ENCODE measurements around the gene PIM3. TPM values are rescaled to one million over a fixed set of nuclear protein-coding genes. Genes with fewer than 3 reads are reported as not detected.
A peak's percentile ranks its signal among the peaks of the same experiment; 100 is the strongest.

PIM3 gene
- total RNA-seq, 2 experiments from 2014 or later, result 146 to 158 TPM

DNA sequence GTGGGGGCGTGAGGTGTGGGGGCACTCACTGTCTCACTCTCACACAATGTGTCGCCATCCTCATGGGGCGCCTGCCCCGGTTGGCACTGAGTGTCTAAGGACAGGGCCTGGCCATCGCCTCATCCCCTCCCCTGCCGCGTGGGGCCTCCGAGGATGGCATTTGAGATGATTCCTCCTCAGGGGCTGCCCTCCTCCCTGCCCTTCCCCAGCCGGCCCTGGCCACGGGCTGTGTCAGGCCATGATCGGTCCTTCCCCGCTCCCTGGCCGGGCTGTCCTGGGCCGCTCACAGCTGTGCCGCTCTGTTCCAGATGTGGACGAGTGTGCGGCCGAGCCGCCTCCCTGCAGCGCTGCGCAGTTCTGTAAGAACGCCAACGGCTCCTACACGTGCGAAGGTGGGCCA is 37.6 kb upstream of the PIM3 start:
- Mint-ChIP-seq H3K36me3 (ENCODE audit: low read depth) (peaks cover 37% of the 10 kb centered on the region), H3K4me3 (no peak overlapping the region), H3K4me1 (ENCODE audit: low read depth) (peaks cover 36% of the 10 kb centered on the region), H3K27ac (no peak overlapping the region), H3K27me3 (no peaks in the 10 kb centered on the region), H3K9me3 (no peaks in the 10 kb centered on the region)
- POLR2A ChIA-PET, result interaction anchor here (1.5 kb wide), 1 partner anchor 84 kb away, joined by 3 read pairs; no protein-coding TSS in a partner anchor
- intact Hi-C loops (cut with micrococcal nuclease), result loop anchor here (10.0 kb wide), 1 partner anchor 158 kb away; no protein-coding TSS in a partner anchor
- CTCF ChIA-PET, result interaction anchor here (1.8 kb wide), 1 partner anchor 108 kb away, joined by 6 read pairs; no protein-coding TSS in a partner anchor
- ATAC-seq (no peak), DNase-seq (no peak)
- TF ChIP-seq, protein P1, sequence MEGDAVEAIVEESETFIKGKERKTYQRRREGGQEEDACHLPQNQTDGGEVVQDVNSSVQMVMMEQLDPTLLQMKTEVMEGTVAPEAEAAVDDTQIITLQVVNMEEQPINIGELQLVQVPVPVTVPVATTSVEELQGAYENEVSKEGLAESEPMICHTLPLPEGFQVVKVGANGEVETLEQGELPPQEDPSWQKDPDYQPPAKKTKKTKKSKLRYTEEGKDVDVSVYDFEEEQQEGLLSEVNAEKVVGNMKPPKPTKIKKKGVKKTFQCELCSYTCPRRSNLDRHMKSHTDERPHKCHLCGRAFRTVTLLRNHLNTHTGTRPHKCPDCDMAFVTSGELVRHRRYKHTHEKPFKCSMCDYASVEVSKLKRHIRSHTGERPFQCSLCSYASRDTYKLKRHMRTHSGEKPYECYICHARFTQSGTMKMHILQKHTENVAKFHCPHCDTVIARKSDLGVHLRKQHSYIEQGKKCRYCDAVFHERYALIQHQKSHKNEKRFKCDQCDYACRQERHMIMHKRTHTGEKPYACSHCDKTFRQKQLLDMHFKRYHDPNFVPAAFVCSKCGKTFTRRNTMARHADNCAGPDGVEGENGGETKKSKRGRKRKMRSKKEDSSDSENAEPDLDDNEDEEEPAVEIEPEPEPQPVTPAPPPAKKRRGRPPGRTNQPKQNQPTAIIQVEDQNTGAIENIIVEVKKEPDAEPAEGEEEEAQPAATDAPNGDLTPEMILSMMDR (IDR thresholded peaks at IDR 0.05), result no peak

DNA sequence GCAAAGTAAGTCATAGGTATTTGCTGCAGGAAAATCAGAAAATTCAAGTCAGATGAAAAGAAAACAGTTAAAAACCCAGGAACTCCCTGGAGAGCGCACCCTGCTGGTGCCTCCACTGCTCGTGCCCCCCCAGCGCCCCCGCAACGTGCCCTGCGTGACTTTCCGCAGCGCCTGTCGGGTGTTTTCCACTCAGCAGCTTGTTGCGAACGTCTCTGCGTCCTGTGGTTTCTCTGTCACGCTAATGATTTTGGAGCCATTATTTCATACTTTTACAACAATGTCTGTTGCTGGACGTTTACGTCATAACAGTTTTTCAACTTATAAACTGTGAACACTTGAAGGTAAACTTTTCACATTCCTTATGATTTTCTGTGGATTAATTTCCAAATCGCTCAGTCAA is 37.1 kb upstream of the PIM3 start:
- ChIA-PET POLR2A (interaction anchor here (1.5 kb wide), 1 partner anchor 85 kb away, joined by 3 read pairs; no protein-coding TSS in a partner anchor), CTCF (no interaction called here)
- no peak for DNase-seq
- TF ChIP-seq, protein P1 (IDR thresholded peaks at IDR 0.05), result peak; percentile 23
- intact Hi-C loops (cut with micrococcal nuclease), result loop anchor here (10.0 kb wide), 1 partner anchor 159 kb away; no protein-coding TSS in a partner anchor
- no peak for ATAC-seq
- peaks cover 37% of the 10 kb centered on the region for H3K36me3 Mint-ChIP-seq (ENCODE audit: low read depth)
- H3K4me1 Mint-ChIP-seq (ENCODE audit: low read depth), result peaks cover 36% of the 10 kb centered on the region
- no peaks in the 10 kb centered on the region for H3K9me3 Mint-ChIP-seq
- H3K27me3 Mint-ChIP-seq, result no peaks in the 10 kb centered on the region
- H3K4me3 Mint-ChIP-seq, result no peak overlapping the region
- H3K27ac Mint-ChIP-seq, result peak overlapping the region; percentile 64

DNA sequence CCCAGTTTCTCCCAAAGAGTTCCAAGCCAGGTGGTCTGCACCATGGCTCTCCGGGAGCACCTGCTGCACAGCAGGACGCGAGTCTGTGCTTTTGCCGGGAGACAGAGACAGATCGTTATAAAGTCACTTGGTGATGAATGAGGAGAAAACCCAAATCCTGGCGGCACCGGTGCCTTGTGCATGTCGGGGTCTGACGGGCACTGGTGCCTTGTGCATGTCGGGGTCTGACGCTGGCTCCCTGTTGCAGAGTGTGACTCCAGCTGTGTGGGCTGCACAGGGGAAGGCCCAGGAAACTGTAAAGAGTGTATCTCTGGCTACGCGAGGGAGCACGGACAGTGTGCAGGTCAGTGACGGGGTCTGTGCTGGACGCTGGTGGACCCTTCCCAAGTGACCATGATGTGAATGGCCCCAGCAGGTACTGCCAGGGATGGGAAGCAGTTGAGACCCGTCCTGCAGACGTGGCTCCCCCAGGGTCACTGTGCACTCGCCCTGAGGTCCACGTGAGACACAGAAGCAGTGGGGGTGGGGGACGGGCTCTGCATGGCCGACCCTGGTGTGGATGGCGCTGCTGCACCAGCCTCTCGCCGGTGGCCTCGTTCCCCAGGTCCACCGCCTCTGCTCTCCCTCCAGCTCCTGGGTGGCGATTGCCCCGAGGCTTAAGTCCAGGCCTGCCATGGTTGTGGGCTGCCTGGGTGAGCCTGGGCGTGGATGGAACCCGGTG is 36.3 kb upstream of the PIM3 start:
- POLR2A ChIA-PET, result interaction anchor here (0.9 to 1.7 kb wide), 3 partner anchors 12 to 86 kb away, joined by 3 to 4 read pairs (median 3); partner anchors contain the start of gene PIM3
- CTCF ChIA-PET, result interaction anchor here (2.4 kb wide), 1 partner anchor 157 kb away, joined by 13 read pairs; no protein-coding TSS in a partner anchor
- H3K4me3 Mint-ChIP-seq, result no peak overlapping the region
- H3K9me3 Mint-ChIP-seq, result no peaks in the 10 kb centered on the region
- peaks cover 36% of the 10 kb centered on the region for H3K4me1 Mint-ChIP-seq (ENCODE audit: low read depth)
- no peak for ATAC-seq
- peak overlapping the region; percentile 94 for H3K27ac Mint-ChIP-seq
- TF ChIP-seq, protein P1 (IDR thresholded peaks at IDR 0.05), result no peak
- intact Hi-C loops (cut with micrococcal nuclease), result loop anchor here (10.0 kb wide), 1 partner anchor 159 kb away; no protein-coding TSS in a partner anchor
- H3K36me3 Mint-ChIP-seq (ENCODE audit: low read depth), result peaks cover 37% of the 10 kb centered on the region
- no peak for DNase-seq
- no peaks in the 10 kb centered on the region for H3K27me3 Mint-ChIP-seq

DNA sequence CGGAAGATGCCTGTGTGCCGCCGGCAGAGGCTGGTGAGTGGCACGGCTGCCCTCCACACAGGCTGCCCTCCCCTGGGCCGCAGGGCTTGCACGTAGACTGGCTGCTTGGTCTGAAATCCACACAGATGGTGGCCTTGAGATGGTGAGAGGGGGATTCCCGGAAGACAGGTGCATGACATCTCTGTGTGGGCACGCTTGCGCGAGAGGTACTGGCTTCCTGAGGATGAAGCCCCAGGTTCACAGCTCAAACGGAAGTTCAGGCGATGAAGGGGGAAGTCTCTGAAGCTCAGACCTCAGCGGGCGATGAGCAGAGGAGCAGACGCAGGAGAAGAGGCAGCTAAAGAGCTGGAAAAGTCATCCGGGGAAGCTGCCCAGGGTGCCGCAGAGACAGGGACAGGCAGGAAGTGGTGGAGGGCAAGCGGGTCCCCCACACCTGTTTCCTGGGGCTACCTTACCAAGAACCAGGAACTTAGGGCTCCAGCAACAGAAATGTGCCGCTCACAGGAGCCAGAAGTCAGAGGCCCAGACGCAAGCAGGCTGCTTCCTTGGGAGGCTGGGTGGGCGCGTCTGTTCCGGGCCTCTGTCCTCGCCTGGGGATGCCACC is 34.9 kb upstream of the PIM3 start:
- Mint-ChIP-seq H3K9me3 (no peaks in the 10 kb centered on the region), H3K4me3 (peak overlapping the region; percentile 77), H3K27ac (peak overlapping the region; percentile 94), H3K27me3 (no peaks in the 10 kb centered on the region), H3K36me3 (ENCODE audit: low read depth) (peaks cover 35% of the 10 kb centered on the region), H3K4me1 (ENCODE audit: low read depth) (peaks cover 33% of the 10 kb centered on the region)
- DNase-seq, result peak; percentile 87
- CTCF ChIA-PET, result interaction anchor here (0.8 to 3.6 kb wide), 4 partner anchors 54 to 158 kb away, joined by 3 to 34 read pairs (median 8); no protein-coding TSS in a partner anchor
- TF ChIP-seq, protein P1 (IDR thresholded peaks at IDR 0.05), result no peak
- intact Hi-C loops (cut with micrococcal nuclease), result loop anchor here (10.0 kb wide), 1 partner anchor 161 kb away; no protein-coding TSS in a partner anchor
- ATAC-seq, result peak; percentile 84
- POLR2A ChIA-PET, result interaction anchor here (0.5 to 1.9 kb wide), 5 partner anchors 11 to 410 kb away, joined by 3 to 9 read pairs (median 6); no protein-coding TSS in a partner anchor
